ENCODE data around the gene NPR3.

DNA sequence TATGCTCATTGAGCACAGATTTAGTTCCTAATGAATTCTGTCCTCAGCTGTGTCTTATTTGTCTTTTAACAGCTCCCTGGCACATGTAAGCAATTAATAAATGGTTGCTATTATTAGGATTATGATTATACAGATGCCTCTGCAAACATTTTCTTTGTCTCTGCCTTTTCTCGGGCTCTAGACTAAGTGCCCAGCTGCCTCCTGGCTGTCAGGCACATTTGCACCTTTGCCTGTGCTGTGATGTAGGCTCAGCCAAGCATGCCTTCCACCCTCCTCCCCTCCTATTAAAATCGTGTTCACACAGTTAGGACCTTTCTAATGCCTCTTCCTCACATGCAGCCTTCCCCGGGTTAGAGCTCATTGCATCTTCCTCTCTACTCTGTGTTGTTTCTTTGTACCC lies 25.7 kb downstream of the NPR3 start:
- TF ChIP-seq, protein P1, sequence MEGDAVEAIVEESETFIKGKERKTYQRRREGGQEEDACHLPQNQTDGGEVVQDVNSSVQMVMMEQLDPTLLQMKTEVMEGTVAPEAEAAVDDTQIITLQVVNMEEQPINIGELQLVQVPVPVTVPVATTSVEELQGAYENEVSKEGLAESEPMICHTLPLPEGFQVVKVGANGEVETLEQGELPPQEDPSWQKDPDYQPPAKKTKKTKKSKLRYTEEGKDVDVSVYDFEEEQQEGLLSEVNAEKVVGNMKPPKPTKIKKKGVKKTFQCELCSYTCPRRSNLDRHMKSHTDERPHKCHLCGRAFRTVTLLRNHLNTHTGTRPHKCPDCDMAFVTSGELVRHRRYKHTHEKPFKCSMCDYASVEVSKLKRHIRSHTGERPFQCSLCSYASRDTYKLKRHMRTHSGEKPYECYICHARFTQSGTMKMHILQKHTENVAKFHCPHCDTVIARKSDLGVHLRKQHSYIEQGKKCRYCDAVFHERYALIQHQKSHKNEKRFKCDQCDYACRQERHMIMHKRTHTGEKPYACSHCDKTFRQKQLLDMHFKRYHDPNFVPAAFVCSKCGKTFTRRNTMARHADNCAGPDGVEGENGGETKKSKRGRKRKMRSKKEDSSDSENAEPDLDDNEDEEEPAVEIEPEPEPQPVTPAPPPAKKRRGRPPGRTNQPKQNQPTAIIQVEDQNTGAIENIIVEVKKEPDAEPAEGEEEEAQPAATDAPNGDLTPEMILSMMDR (IDR thresholded peaks at IDR 0.05) = no peak
- TF ChIP-seq POLR2A (IDR thresholded peaks at IDR 0.05) = no peak

Data from thyroid gland (tissue), 4 donors.